Progenitor cell of endocrine pancreas (in vitro differentiated cells): ENCODE measurements around the gene DOCK4. TPM values are rescaled to one million over a fixed set of nuclear protein-coding genes. Genes with fewer than 3 reads are reported as not detected.

Experiments
- DNase-seq: peaks from one replicate; pipeline ENCODE4 v3.0.0; 2021; ENCODE audit warnings: low spot score; ENCODE audit not compliant: unreplicated experiment
- H3K27ac Mint-ChIP-seq: 2 replicates; pipeline ENCODE4 v1.8.0; 2021; ENCODE audit warnings: mild to moderate bottlenecking, moderate library complexity, mixed read lengths
- H3K27me3 Mint-ChIP-seq: 2 replicates; pipeline ENCODE4 v1.8.0; 2021; ENCODE audit warnings: mixed read lengths
- H3K36me3 Mint-ChIP-seq: 2 replicates; pipeline ENCODE4 v1.8.0; 2022; ENCODE audit warnings: mixed read lengths; ENCODE audit not compliant: insufficient read depth
- H3K4me1 Mint-ChIP-seq: 2 replicates; pipeline ENCODE4 v1.8.0; 2021; ENCODE audit warnings: low read depth, mixed read lengths
- H3K4me3 Mint-ChIP-seq: 2 replicates; pipeline ENCODE4 v1.8.0; 2021; ENCODE audit warnings: low read depth, mild to moderate bottlenecking, moderate library complexity, mixed read lengths
- H3K9me3 Mint-ChIP-seq: 2 replicates; pipeline ENCODE4 v1.8.0; 2021; ENCODE audit warnings: low read depth, mixed read lengths
- CTCF ChIP-seq: fragments of 200-600 bp; sonication (generic); IDR thresholded peaks from one replicate; pipeline ENCODE4 v1.5.0; 2021; ENCODE audit warnings: antibody characterized with exemption, mild to moderate bottlenecking; ENCODE audit not compliant: unreplicated experiment
- total RNA-seq: library from RNA; stranded (reverse); gene quantifications from 2 replicates; pipeline ENCODE4 v1.2.1, GENCODE V29; 2021

DOCK4 gene
- total RNA-seq, 1 donor from 2014 or later, result 28.8 TPM

DNA sequence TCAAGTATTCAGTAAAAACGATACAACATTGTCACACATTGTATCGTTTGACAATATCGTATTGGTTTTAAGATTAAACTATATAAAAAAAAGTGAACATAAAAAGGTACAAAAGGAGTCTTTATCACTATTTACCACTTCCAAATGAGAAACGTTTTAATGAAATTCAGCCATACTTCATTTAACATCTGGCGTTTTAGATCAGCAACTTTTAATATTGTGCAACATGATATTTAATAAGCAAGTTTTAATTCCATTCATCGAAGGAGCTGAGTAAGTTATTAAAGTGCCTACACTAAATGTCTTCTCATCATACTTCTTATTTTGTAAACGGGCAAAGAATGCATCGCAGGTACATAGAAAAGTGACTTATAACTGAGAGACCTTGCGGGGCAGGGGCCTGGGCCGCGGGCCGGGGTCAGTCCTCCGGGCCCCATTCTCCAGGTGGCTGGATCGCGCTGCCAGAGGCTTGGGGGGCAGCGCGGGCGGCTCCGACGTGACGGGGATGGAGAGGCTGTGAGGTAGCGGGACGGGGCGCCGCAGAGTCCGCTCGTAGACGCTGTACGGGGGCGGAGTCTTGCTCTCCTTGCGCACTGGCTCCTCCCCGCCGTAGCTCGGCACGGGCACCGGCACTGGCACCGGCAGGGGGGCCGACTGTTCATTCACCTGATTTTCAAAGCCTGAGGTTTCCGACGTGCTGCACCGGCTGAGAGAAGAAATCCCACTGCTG is 478.1 kb downstream of the DOCK4 start:
- Mint-ChIP-seq H3K27me3 (no peaks in the 10 kb centered on the region), H3K4me1 (no peaks in the 10 kb centered on the region), H3K9me3 (no peaks in the 10 kb centered on the region), H3K27ac (no peak overlapping the region), H3K36me3 (peaks cover 14% of the 10 kb centered on the region), H3K4me3 (no peak overlapping the region)
- no peak for DNase-seq
- no peak for TF ChIP-seq CTCF

GRCh38 chr7:111718886-111719285 is 487.3 kb downstream of the DOCK4 start:
- TF ChIP-seq CTCF, result no peak

GRCh38 chr7:111711426-111712065 is 494.7 kb downstream of the DOCK4 start:
- Mint-ChIP-seq H3K9me3 (peaks cover 2% of the 10 kb centered on the region), H3K27me3 (no peaks in the 10 kb centered on the region), H3K36me3 (no peaks in the 10 kb centered on the region), H3K4me1 (no peaks in the 10 kb centered on the region), H3K27ac (no peak overlapping the region), H3K4me3 (no peak overlapping the region)
- DNase-seq, result no peak
- TF ChIP-seq CTCF, result no peak

More at GRCh38 chr7:111718886-111719285, 487.3 kb downstream of the DOCK4 start:
- H3K4me1 Mint-ChIP-seq, result no peaks in the 10 kb centered on the region
- H3K9me3 Mint-ChIP-seq, result peaks cover 26% of the 10 kb centered on the region
- DNase-seq, result no peak
- H3K36me3 Mint-ChIP-seq, result peaks cover 2% of the 10 kb centered on the region
- no peak overlapping the region for H3K27ac Mint-ChIP-seq
- H3K4me3 Mint-ChIP-seq, result no peak overlapping the region
- no peaks in the 10 kb centered on the region for H3K27me3 Mint-ChIP-seq

DNA sequence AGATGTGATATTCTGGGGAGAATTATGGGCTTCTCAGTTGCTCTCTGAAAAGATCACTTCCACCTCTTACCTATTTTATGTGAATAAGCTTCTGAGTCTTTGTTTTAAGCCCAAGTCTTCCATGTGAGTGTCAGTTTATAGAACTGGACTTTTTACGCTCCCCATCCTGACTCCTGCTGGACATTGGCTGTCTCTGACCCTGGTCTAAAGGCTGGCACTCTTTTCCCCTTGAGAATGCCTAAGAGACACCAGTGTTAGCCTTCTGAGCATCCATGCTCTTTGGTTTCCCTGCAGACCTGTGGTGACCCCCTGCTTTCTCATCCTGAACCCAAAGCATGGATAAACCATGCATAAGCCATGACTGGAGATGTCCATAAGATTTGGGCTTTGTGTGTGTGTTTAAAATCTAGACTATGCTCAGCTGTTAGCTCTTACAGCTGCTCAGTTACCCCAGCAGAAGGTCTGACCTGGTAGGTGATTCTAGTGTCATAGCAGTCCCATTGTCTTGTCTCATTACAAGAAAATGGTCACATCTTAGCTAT is 495.3 kb downstream of the DOCK4 start:
- Mint-ChIP-seq H3K36me3 (no peaks in the 10 kb centered on the region), H3K4me1 (no peaks in the 10 kb centered on the region), H3K4me3 (no peak overlapping the region), H3K27ac (no peak overlapping the region), H3K9me3 (peaks cover 4% of the 10 kb centered on the region), H3K27me3 (no peaks in the 10 kb centered on the region)
- TF ChIP-seq CTCF, result no peak
- DNase-seq, result no peak

DNA sequence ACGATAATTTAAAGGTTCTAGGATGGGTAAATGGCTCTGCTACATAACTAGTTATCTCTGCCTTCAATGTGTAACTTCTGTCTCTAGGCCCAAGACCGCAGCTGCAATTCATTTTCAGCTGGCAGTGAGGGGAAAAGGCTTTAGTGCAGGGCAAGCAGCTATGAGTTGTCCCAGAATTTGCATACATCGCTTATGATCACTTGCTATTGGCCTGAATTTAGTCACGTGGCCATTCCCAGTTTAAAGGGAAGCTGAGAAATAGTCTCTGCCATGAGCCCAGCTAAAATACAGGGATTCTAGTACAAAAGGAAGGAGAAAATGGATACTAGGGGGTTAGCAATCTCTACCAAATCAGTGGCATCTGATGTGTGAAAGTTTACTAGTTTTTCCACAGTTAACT is 498.1 kb downstream of the DOCK4 start:
- no peak for TF ChIP-seq CTCF
- Mint-ChIP-seq H3K4me1 (no peaks in the 10 kb centered on the region), H3K27me3 (no peaks in the 10 kb centered on the region), H3K36me3 (no peaks in the 10 kb centered on the region), H3K27ac (no peak overlapping the region), H3K4me3 (no peak overlapping the region), H3K9me3 (peaks cover 8% of the 10 kb centered on the region)
- no peak for DNase-seq
